SK-N-SH (cell line): Measurements from ENCODE around the gene ELMO1.

Experiments used
- ELF1 ChIP-seq: IDR thresholded peaks from 2 replicates; pipeline ENCODE4 v1.4.0; 2012
- EP300 ChIP-seq, 2 experiments: IDR thresholded peaks; 2 replicates each; pipeline versions ENCODE4 v1.4.0 to v1.6.1; 2012; ENCODE audit warnings: borderline replicate concordance in 1 of 2, low read depth in 1 of 2, low read length in 1 of 2
- EZH2phosphoT487 ChIP-seq: fragments of 200-600 bp; sonication (generic); IDR thresholded peaks from 2 replicates; pipeline ENCODE4 v1.6.1; 2017; ENCODE audit warnings: low read depth, mixed run types, mild to moderate bottlenecking, antibody characterized with exemption, moderate library complexity, borderline replicate concordance
- FOXM1 ChIP-seq: IDR thresholded peaks from 2 replicates; pipeline ENCODE4 v1.4.0; 2012; ENCODE audit warnings: low read depth, mild to moderate bottlenecking
- MXI1 ChIP-seq: IDR thresholded peaks from 2 replicates; pipeline ENCODE4 v1.6.1; 2012; ENCODE audit warnings: mild to moderate bottlenecking, low read depth, low read length, improper control_type of control experiment
- POLR2AphosphoS5 ChIP-seq: IDR thresholded peaks from 2 replicates; pipeline ENCODE4 v1.6.1; 2012; ENCODE audit warnings: low read depth, low read length
- RAD21 ChIP-seq: IDR thresholded peaks from 2 replicates; pipeline ENCODE4 v1.6.1; 2012; ENCODE audit warnings: mild to moderate bottlenecking, low read length
- RFX5 ChIP-seq: IDR thresholded peaks from 2 replicates; pipeline ENCODE4 v1.6.1; 2012; ENCODE audit warnings: mild to moderate bottlenecking, improper control_type of control experiment, low read length
- SMC3 ChIP-seq: IDR thresholded peaks from 2 replicates; pipeline ENCODE4 v1.6.1; 2012; ENCODE audit warnings: low read depth, low read length, improper control_type of control experiment
- TAF1 ChIP-seq: IDR thresholded peaks from 2 replicates; pipeline ENCODE4 v1.6.1; 2012; ENCODE audit warnings: low read depth, mild to moderate bottlenecking, low read length, moderate library complexity, borderline replicate concordance
- TEAD4 ChIP-seq: IDR thresholded peaks from 2 replicates; pipeline ENCODE4 v1.4.0; 2012; ENCODE audit warnings: mild to moderate bottlenecking, borderline replicate concordance; ENCODE audit not compliant: insufficient read depth
- YY1 ChIP-seq: IDR thresholded peaks from 2 replicates; pipeline ENCODE4 v1.4.0; 2012; ENCODE audit warnings: low read depth, mild to moderate bottlenecking
- TF ChIP-seq, protein P1 (sequence below): fragments of 200-600 bp; sonication (generic); IDR thresholded peaks from 2 replicates; pipeline ENCODE4 v1.6.1; 2017; ENCODE audit warnings: antibody characterized with exemption, mild to moderate bottlenecking, moderate library complexity
- TF ChIP-seq, protein P2 (sequence below): IDR thresholded peaks from 2 replicates; pipeline ENCODE4 v1.6.1; 2012; ENCODE audit warnings: mild to moderate bottlenecking, low read depth, low read length, moderate library complexity

DNA sequence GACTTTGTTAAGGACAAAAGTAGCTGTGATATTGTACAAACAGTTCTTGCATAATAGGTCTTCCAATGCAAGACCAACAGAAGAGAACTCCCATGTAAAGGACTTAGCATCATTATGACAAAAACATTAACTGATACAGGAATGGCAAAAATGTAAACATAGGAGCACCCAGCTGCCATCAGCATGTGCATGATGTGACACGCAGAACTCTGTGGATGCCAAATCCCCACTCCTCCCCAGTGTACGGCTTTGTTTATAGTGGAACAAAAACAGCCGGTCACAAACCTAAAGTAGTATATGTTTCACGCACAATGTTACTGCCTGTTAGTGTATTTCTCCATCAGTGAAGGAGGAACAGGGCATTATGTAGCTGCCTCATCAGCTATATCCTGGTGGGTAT is 408.3 kb downstream of the ELMO1 start:
- TF ChIP-seq, protein P1, sequence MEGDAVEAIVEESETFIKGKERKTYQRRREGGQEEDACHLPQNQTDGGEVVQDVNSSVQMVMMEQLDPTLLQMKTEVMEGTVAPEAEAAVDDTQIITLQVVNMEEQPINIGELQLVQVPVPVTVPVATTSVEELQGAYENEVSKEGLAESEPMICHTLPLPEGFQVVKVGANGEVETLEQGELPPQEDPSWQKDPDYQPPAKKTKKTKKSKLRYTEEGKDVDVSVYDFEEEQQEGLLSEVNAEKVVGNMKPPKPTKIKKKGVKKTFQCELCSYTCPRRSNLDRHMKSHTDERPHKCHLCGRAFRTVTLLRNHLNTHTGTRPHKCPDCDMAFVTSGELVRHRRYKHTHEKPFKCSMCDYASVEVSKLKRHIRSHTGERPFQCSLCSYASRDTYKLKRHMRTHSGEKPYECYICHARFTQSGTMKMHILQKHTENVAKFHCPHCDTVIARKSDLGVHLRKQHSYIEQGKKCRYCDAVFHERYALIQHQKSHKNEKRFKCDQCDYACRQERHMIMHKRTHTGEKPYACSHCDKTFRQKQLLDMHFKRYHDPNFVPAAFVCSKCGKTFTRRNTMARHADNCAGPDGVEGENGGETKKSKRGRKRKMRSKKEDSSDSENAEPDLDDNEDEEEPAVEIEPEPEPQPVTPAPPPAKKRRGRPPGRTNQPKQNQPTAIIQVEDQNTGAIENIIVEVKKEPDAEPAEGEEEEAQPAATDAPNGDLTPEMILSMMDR = no peak
- no peak for TF ChIP-seq POLR2AphosphoS5
- no peak for TF ChIP-seq EP300 (IDR thresholded peaks at IDR 0.05; ENCODE audit: borderline replicate concordance in 1 of 2, low read depth in 1 of 2, low read length in 1 of 2)
- no peak for TF ChIP-seq RAD21
- TF ChIP-seq, protein P2, sequence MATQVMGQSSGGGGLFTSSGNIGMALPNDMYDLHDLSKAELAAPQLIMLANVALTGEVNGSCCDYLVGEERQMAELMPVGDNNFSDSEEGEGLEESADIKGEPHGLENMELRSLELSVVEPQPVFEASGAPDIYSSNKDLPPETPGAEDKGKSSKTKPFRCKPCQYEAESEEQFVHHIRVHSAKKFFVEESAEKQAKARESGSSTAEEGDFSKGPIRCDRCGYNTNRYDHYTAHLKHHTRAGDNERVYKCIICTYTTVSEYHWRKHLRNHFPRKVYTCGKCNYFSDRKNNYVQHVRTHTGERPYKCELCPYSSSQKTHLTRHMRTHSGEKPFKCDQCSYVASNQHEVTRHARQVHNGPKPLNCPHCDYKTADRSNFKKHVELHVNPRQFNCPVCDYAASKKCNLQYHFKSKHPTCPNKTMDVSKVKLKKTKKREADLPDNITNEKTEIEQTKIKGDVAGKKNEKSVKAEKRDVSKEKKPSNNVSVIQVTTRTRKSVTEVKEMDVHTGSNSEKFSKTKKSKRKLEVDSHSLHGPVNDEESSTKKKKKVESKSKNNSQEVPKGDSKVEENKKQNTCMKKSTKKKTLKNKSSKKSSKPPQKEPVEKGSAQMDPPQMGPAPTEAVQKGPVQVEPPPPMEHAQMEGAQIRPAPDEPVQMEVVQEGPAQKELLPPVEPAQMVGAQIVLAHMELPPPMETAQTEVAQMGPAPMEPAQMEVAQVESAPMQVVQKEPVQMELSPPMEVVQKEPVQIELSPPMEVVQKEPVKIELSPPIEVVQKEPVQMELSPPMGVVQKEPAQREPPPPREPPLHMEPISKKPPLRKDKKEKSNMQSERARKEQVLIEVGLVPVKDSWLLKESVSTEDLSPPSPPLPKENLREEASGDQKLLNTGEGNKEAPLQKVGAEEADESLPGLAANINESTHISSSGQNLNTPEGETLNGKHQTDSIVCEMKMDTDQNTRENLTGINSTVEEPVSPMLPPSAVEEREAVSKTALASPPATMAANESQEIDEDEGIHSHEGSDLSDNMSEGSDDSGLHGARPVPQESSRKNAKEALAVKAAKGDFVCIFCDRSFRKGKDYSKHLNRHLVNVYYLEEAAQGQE = no peak
- TF ChIP-seq EZH2phosphoT487 = no peak
- TF ChIP-seq SMC3 = no peak
- no peak for TF ChIP-seq ELF1
- TF ChIP-seq FOXM1 = no peak
- no peak for TF ChIP-seq TEAD4
- TF ChIP-seq MXI1 = no peak
- no peak for TF ChIP-seq TAF1
- no peak for TF ChIP-seq YY1
- no peak for TF ChIP-seq RFX5
